Measurements from ENCODE around the gene CSNK2B. TPM values are rescaled to one million over a fixed set of nuclear protein-coding genes. Genes with fewer than 3 reads are reported as not detected.

CSNK2B gene
- total RNA-seq, 1 donor from 2014 or later, result 302 TPM

DNA sequence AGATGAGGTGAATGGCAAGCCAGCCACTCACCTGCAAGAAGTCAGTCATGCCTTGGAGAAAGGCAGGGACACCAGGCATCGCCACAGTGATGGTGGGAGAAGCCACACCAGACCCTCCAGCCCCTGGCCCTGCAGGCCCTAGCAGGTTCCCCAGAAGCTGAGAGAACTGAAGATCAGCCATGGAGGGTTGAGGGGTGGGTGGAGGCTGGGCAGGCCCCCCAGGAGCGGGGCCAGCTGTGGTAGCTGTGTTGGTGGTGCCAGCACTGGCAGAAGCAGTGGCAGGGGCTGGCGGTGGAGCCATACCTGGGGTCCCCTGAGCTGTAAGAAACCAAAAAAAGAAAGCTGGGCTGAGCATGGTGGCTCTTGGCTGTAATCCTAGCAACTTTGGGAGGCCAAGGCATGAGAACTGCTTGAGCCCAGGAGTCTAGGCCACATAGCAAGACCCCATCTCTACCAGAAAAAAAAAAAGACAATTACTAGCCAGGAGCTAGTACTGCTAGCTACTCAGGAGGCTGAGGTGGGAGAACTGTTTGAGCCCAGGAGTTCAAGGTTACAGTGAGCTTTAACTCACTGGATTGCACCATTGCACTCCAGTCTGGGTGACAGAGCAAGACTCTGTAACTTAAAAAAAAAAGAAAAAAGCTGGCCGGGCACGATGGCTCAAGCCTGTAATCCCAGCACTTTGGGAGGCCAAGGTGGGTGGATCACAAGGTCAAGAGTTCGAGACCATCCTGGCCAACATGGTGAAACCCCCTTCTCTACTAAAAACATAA lies 22.9 kb upstream of the CSNK2B start:
- H3K27ac Mint-ChIP-seq, result no peak overlapping the region
- intact Hi-C loops (cut with micrococcal nuclease), result no loop called here
- H3K36me3 Mint-ChIP-seq (ENCODE audit: low read depth), result peaks cover 53% of the 10 kb centered on the region
- DNase-seq (ENCODE audit: low spot score), result no peak
- peaks cover 10% of the 10 kb centered on the region for H3K4me1 Mint-ChIP-seq (ENCODE audit: low read depth)
- H3K4me3 Mint-ChIP-seq, result no peak overlapping the region
- H3K9me3 Mint-ChIP-seq, result no peaks in the 10 kb centered on the region
- H3K27me3 Mint-ChIP-seq (ENCODE audit: insufficient read depth), result no peaks in the 10 kb centered on the region

DNA sequence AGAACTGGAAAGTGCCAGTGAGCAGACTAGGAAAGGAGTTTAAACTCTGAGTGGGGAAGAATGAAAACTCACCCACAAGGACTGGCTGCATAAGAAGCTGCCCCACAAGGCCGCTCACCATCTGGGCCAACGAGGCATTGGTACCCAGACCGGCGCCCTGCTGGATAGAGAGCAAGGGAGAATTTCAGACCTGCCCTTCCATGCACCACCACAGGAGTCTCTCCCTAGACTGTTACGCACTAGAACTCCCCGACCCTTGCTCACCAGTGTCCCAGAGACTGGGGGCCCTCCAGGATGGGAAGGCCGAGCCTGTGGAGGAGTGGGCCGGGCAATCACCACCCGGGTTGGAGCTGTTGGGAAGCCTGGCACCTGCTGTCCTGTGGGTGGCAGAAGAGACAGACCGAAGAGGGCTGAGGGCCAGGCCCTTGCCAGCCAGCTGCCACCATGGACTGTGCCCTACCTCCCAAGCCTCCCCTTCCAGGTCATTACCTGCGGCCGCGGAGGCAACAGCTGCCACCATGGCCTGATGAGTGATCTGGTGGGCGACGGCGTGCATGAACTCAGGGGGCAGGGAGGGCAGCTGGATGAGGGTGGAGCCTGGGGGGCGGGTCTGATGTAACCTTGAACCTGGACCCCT lies 21.9 kb upstream of the CSNK2B start:
- H3K4me3 Mint-ChIP-seq, result no peak overlapping the region
- H3K9me3 Mint-ChIP-seq, result no peaks in the 10 kb centered on the region
- intact Hi-C loops (cut with micrococcal nuclease), result no loop called here
- no peak for DNase-seq (ENCODE audit: low spot score)
- no peaks in the 10 kb centered on the region for H3K27me3 Mint-ChIP-seq (ENCODE audit: insufficient read depth)
- H3K36me3 Mint-ChIP-seq (ENCODE audit: low read depth), result peaks cover 52% of the 10 kb centered on the region
- peaks cover 7% of the 10 kb centered on the region for H3K4me1 Mint-ChIP-seq (ENCODE audit: low read depth)
- no peak overlapping the region for H3K27ac Mint-ChIP-seq

DNA sequence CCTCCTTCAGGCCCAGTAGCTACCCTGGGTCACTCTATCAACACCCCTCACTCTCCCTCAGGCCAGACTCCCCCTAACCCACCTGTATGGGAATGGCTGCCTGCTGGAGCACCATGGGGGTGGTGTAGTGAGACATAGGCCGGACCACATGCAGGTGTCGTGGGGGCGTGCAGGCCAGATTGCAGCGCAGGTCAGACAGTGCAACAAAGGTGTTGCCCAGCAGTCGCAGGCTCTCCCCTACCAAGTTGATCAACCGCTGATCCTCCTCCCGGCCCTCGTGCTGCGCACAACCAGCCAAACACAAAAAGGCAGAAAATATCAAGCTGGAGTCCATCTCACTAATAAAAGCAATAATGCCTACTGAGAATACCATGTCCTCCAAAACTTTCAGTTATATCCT lies 20.6 kb upstream of the CSNK2B start:
- Mint-ChIP-seq H3K27me3 (ENCODE audit: insufficient read depth) (no peaks in the 10 kb centered on the region), H3K4me1 (ENCODE audit: low read depth) (peaks cover 13% of the 10 kb centered on the region), H3K9me3 (no peaks in the 10 kb centered on the region), H3K27ac (no peak overlapping the region), H3K4me3 (no peak overlapping the region), H3K36me3 (ENCODE audit: low read depth) (peaks cover 55% of the 10 kb centered on the region)
- DNase-seq (ENCODE audit: low spot score), result no peak
- intact Hi-C loops (cut with micrococcal nuclease), result no loop called here

DNA sequence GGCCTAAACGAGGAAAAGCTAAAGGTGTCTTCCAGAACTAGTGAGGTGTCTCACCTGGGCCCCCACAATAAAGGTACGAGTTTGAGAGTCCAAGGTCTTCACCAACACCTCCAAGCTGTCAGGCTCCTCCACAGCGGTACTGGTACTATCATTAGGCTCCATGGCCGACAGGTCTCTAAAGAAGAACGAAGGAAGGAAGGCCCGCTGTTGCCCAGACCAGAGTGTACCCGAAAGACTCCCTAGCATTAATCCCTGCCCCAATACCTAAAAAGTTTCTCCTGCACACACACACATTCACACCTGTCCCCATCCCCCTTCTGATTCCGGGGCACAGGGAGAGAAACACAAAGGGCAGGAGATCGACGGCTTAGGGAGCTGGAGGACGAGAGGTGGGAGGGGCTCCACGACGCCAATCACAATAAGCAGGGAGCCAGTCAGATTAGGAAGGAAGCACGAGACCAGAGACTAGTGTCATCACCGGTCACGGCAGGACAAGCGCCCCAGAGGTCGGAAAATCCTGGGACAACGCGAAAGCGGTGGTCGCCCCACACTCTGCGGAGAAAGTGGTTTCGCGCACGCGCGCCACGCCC lies 14.2 kb upstream of the CSNK2B start:
- Mint-ChIP-seq H3K9me3 (no peaks in the 10 kb centered on the region), H3K4me3 (peak overlapping the region; percentile 93), H3K36me3 (ENCODE audit: low read depth) (peaks cover 42% of the 10 kb centered on the region), H3K27ac (peak overlapping the region; percentile 100), H3K4me1 (ENCODE audit: low read depth) (peaks cover 37% of the 10 kb centered on the region), H3K27me3 (ENCODE audit: insufficient read depth) (no peaks in the 10 kb centered on the region)
- DNase-seq (ENCODE audit: low spot score), result no peak
- intact Hi-C loops (cut with micrococcal nuclease), result loop anchor here (1.0 to 5.0 kb wide), 15 partner anchors 9 to 1191 kb away; partner anchors contain the start of genes ABHD16A, C6orf47, DDX39B and HSPA1B

DNA sequence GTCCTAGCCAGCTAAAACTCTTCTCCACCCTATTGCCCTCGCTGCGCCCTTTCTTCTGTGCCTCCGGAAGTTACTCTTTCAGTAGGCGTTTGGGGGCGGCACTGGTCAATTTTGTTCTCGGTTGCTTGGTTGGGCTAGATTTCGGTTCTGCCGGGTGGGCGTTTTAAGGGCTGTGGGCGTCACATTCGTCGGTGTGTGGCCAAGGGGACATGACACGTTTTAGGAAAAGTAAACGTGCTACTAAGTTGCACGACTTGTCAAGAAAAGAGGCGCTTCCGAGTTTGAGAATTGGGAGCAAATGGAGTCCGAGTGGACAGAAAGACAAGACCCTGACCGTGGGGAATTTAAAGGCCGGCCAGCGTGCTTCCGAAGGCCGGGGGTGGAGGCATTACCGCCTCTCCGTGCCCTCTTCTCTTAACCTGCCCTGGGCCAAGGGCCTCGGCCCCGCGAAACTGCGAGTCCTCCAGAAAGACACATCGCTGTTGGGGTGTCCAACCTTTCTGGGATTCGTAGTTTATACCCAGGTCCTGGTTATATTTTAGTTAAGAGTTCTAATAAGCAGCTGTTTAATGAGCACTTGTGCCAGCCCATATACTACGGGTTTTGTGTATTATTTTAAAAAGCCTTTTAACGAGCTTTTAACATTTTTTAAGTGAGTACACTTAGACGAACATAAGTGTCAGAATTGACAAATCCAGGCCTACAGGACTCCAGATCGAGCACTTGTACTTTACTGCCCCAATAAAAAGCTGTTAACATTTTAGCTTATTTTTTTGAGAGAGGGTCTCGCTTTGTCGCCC lies 12.8 kb upstream of the CSNK2B start:
- Mint-ChIP-seq H3K27ac (peak overlapping the region; percentile 100), H3K36me3 (ENCODE audit: low read depth) (peaks cover 36% of the 10 kb centered on the region), H3K9me3 (no peaks in the 10 kb centered on the region), H3K4me3 (peak overlapping the region; percentile 93), H3K27me3 (ENCODE audit: insufficient read depth) (no peaks in the 10 kb centered on the region), H3K4me1 (ENCODE audit: low read depth) (peaks cover 48% of the 10 kb centered on the region)
- DNase-seq (ENCODE audit: low spot score), result peak; percentile 81
- intact Hi-C loops (cut with micrococcal nuclease), result loop anchor here (1.0 to 5.0 kb wide), 15 partner anchors 7 to 1189 kb away; partner anchors contain the start of genes ABHD16A, C6orf47, DDX39B and HSPA1B

DNA sequence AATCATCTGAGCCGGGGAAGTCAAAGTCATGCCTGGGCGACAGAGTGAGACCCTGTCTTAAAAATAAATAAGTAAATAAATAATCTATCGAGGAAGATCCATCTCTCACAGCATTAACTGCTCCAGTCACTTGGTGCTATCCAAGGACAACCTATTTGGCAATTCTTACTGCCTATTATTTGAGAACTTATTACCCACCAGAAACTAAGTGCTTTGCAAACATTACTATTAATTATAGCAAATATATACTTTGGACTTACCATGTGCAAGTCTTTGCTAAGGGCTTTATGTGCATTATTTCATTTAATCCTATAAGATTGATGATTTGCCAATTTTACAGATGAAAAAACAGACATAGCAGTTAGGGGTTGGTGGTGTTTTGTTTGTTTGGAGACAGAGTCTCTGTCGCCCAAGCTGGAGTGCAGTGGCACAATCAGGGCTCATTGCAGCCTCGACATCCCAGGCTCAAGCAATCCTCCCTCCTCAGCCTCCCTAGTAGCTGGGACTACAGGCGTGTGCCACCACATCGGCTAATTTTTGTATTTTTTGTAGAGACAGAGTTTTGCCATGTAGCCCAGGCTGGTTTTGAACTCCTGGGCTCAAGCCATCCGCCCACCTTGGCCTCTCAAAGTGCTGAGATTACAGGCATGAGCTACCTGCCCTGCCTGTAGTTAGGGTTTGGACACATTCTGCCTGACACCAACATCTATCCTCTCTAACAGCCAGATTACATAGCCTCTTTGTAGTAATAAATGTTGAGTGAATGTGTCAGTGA lies 11.1 kb upstream of the CSNK2B start:
- H3K4me1 Mint-ChIP-seq (ENCODE audit: low read depth), result peaks cover 57% of the 10 kb centered on the region
- no peaks in the 10 kb centered on the region for H3K9me3 Mint-ChIP-seq
- no peak for DNase-seq (ENCODE audit: low spot score)
- peaks cover 31% of the 10 kb centered on the region for H3K36me3 Mint-ChIP-seq (ENCODE audit: low read depth)
- peak overlapping the region; percentile 15 for H3K4me3 Mint-ChIP-seq
- no peak overlapping the region for H3K27ac Mint-ChIP-seq
- H3K27me3 Mint-ChIP-seq (ENCODE audit: insufficient read depth), result no peaks in the 10 kb centered on the region
- intact Hi-C loops (cut with micrococcal nuclease), result loop anchor here (5.0 kb wide), 1 partner anchor 1188 kb away; the partner anchor contains the start of gene PSMB8

DNA sequence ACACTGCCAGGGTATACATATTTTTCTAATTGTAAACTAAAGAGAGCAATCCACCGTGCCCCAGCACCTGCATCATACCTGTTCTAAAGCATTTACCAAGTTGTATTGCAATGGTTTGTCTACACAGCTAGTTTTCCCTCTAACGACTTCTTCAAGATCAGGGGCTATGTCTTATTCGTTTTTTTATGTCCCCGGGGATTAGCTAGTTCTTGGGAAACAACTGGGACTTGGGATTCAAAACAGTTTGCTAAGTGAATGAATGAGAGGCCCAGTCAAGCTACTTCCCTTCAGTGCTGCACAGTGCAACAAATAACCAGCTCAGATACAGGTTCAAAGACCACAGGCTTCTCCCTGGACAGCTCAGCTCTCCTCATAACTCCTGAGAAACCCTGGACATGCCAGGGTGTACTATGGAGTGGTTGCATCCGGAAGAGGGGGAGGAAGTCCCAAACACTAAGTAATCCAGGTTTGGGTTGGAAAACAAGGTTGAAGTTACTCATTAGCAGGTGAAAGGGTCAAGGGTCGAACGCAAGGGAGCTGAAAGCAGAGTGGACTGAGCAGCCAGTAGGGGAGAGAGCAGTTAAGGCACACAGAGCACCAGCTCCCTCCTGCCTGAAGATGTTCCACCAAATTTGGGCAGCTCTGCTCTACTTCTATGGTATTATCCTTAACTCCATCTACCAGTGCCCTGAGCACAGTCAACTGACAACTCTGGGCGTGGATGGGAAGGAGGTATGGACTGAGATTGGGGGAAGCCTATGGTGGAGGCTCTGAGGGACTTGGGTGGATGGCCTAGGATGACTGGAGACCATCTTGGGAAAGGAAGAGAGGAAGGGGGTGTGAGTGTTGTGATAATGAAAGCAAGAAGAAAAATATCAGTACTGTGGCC lies 10.3 kb upstream of the CSNK2B start, which contains the start of gene APOM:
APOM (plus strand) TSS at position 546 of the 889 bp plus-strand sequence; CDS start at position 619, 73 bp downstream.
- intact Hi-C loops (cut with micrococcal nuclease), result no loop called here
- DNase-seq (ENCODE audit: low spot score), result no peak
- H3K27me3 Mint-ChIP-seq (ENCODE audit: insufficient read depth), result no peaks in the 10 kb centered on the region
- H3K4me1 Mint-ChIP-seq (ENCODE audit: low read depth), result peaks cover 62% of the 10 kb centered on the region
- no peak within 1 kb of the TSS for H3K4me3 Mint-ChIP-seq
- peak within 1 kb of the TSS; percentile 62 for H3K27ac Mint-ChIP-seq
- H3K36me3 Mint-ChIP-seq (ENCODE audit: low read depth), result peaks cover 35% of the 10 kb centered on the region
- H3K9me3 Mint-ChIP-seq, result no peaks in the 10 kb centered on the region

DNA sequence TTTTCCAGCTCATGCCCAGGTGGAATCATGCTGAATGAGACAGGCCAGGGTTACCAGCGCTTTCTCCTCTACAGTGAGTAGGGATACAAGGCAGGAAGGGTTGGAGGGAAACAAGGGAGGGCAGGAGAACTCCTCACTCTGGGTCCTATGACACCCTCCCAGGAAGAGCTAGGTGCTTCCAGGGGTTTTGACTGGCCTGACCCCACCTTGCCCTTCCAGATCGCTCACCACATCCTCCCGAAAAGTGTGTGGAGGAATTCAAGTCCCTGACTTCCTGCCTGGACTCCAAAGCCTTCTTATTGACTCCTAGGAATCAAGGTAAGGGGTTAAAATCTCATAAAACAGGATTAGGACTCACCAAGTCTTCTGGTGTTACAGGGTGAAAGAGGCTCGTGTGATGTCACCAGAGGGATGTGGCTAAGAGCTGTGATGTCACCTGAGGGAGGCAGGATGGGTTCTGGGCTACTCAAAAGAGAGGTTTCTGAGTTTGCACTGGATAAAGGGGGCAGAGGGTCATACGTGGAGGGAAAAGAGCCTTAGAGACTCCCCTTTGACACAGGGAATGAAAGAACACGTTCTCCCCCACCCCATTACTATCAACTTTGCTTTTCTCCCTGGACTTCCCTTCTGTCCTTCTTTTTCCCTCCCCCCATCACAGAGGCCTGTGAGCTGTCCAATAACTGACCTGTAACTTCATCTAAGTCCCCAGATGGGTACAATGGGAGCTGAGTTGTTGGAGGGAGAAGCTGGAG lies 8.3 kb upstream of the CSNK2B start:
- no peaks in the 10 kb centered on the region for H3K27me3 Mint-ChIP-seq (ENCODE audit: insufficient read depth)
- H3K36me3 Mint-ChIP-seq (ENCODE audit: low read depth), result peaks cover 38% of the 10 kb centered on the region
- H3K27ac Mint-ChIP-seq, result peak overlapping the region; percentile 24
- H3K4me3 Mint-ChIP-seq, result peak overlapping the region; percentile 91
- intact Hi-C loops (cut with micrococcal nuclease), result no loop called here
- peak; percentile 29 for DNase-seq (ENCODE audit: low spot score)
- no peaks in the 10 kb centered on the region for H3K9me3 Mint-ChIP-seq
- peaks cover 66% of the 10 kb centered on the region for H3K4me1 Mint-ChIP-seq (ENCODE audit: low read depth)

DNA sequence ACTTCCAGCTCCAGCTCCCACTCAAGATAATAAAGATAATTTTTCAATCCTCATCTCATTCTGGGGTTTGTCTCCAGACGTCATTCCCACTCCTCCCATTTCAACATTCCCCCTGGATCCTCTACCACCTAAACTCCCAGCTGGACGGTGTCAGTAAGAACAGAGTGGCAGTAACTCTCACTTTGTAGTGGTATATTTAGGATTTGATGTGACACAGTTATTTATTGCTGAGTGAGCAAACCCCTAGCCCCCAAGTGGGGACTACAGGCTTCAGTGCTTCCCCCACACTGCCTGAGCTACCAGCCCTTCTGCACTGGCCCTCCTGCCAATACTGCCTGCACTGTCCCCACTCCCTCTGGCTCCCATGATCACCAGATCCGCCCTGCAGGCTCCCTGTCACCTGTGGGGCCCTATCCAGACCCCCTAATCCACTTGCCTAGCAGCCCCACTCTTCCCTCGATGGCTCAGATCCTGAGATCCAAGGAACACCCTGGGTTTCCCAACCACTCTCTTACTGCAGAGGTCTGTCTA lies 7.7 kb upstream of the CSNK2B start:
- DNase-seq (ENCODE audit: low spot score), result no peak
- Mint-ChIP-seq H3K4me3 (peak overlapping the region; percentile 91), H3K9me3 (no peaks in the 10 kb centered on the region), H3K36me3 (ENCODE audit: low read depth) (peaks cover 43% of the 10 kb centered on the region), H3K4me1 (ENCODE audit: low read depth) (peaks cover 69% of the 10 kb centered on the region), H3K27me3 (ENCODE audit: insufficient read depth) (no peaks in the 10 kb centered on the region), H3K27ac (peak overlapping the region; percentile 68)
- intact Hi-C loops (cut with micrococcal nuclease), result no loop called here

DNA sequence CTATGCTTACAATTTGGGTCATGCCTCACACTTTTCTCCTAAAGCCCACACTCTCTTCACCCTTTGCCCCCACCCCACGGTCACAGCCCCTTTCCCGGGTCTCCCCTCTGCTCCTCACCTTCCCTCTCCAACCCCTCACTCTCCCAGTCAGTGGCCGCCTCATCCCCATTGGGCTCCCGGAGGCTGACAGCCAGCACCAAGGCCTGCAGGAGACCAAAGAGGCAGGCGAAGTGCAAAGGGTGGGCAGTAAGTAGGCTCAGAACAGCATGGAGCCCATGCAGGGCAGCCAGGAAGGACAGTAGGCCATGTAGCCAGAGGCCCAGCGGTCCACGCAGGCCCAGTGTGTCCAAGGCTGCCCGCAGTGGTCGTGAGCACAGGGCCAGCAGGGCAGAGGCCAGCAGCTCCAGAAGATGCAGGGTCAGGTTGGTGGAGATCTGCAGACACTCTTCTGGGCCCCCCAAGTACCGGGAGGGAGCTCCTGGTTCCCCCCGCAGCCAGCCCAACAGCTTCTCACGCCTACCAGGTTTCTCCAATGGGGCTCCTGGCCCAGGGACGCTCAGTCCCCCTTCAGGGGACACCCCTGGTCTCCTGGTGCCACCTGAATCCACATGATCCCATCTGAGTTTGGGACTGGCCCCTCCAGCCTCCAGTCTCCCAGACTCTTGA lies 6.8 kb upstream of the CSNK2B start:
- Mint-ChIP-seq H3K9me3 (no peaks in the 10 kb centered on the region), H3K27ac (peak overlapping the region; percentile 76), H3K27me3 (ENCODE audit: insufficient read depth) (no peaks in the 10 kb centered on the region), H3K36me3 (ENCODE audit: low read depth) (peaks cover 50% of the 10 kb centered on the region), H3K4me3 (peak overlapping the region; percentile 91), H3K4me1 (ENCODE audit: low read depth) (peaks cover 78% of the 10 kb centered on the region)
- no peak for DNase-seq (ENCODE audit: low spot score)
- intact Hi-C loops (cut with micrococcal nuclease), result no loop called here

Data from activated T-helper 1 cell treated with anti-CD3 and anti-CD28 coated beads, Interleukin-12 subunit alpha, Interleukin-12 subunit beta, Interleukin-2, Interleukin-4 antibody, amounts not matched to agents 30 ng/mL and 10 ng/mL and 1 ng/mL, durations not matched to agents 14 hours and 24 hours and 36 hours (primary cell).